GM19043 (cell line): ENCODE measurements around the gene SNX5.

ENCODE experiments used
- ATAC-seq: cut with Tn5 transposase; IDR thresholded peaks from one replicate; pipeline ENCODE4 v1.9.1; 2021; ENCODE audit warnings: low read depth; ENCODE audit not compliant: unreplicated experiment

SNX5 gene

DNA sequence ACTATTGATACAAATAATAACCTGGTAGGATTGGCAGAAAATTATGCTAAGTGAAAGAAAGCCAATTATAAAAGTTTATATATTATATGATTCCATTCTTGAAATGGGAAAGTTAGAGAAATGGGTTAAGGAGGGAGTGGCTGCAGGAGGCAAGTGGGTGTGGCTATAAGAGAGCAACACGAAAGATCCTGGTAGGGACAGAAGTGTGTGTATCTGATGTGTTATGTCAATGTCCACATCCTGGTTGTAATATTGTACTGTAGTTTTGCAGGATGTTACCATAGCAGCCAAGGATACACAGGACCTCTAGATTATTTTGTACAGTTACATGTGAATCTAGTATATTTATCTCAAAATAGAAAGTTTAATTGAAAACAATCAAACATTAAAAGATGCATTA lies 46.8 kb downstream of the SNX5 start:
- ATAC-seq: no peak

DNA sequence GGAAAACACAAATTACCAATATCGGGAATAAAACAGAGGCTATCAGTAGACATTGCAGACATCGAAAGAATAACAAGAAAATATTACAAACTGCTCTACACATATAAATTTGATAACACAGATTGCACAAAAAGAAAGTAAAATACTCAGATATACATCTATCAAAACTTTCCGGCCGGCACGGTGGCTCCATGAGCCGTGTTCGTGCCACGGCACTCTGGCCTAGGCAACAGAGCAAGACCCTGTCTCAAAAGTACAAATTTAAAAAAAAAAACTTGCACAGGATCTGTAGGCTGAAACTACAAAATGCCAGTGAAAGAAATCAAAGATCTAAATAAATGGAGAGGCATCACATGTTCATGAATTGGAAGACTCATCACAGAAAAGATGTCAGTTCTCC lies 49.4 kb downstream of the SNX5 start:
- ATAC-seq: no peak

DNA sequence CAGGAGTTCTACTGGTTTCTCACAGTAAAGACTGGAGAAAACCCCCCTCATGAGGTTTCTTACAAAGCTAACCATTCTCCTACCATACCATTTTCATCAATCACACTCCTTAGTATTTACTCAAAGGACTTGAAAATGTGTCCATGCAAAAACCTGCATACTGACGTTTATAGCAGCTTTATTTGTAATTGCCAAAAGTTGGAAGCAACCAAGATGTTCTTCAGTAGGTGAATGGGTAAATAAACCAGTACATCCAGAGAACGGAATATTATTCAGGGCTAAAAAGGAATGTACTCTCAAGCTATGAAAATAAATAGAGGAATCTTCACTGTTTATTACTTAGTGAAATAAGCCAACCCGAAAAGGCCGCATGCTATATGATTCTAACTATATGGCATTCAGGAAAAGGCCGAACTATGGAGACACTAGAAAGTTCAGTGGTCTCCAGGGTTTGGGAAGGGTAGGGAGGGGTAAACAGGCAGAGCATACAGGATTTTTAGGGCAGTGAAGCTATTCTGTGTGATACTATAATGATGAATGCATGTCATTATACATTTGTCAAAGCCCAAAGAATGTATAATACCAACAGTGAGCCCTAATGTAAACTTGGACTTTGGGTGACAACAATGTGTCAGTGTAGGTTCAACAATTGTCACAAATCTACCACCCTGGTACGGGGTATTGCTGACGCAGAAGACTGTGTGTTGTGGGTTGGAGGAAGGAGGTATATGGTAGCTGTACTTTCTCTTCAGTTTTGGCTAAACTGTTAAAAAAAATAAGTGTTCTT lies 50.6 kb downstream of the SNX5 start:
- ATAC-seq: no peak

DNA sequence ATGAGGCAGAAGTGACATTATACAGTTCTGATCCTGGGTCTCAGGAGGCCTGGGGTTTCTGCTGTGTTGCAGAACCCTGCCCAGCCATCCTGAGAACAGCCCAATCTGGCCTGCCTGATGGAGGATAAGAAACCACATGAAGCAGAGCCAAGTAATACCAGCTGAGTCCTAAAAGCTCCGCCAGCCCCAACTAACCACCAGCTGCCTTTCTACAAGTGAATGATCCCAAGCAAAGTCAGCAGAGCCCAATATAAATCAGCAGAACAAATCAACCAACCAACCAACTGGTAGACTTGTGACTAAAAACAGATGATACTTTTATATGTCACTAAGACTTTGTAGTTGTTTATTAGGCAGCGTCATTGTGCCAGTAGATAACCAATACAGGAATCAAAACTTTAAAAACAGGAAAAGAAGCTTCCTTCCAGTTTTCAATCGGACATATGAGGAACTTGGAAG lies 52.1 kb downstream of the SNX5 start:
- ATAC-seq: no peak

- ATAC-seq: no peak
Measured at GRCh38 chr20:17914957-17915356, 53.6 kb downstream of the SNX5 start.

DNA sequence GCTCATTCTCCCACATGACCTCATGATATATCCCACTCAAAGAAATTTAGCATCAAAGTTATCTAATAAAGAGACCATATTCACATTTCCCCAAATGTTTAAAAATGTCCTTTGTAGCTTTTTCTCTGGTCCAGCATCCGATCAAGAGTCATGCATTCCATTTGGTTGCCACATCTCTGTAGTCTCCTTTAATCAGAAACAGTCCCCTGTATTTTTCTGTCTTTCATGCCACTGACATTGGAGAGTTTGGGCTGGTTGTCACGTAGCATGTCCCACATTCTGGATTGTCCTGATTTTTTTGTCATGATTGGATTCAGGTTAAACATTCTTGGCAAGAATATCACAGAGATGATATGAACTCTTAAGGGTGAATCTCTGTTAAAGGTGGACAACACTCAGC lies 55.7 kb downstream of the SNX5 start:
- ATAC-seq: no peak

DNA sequence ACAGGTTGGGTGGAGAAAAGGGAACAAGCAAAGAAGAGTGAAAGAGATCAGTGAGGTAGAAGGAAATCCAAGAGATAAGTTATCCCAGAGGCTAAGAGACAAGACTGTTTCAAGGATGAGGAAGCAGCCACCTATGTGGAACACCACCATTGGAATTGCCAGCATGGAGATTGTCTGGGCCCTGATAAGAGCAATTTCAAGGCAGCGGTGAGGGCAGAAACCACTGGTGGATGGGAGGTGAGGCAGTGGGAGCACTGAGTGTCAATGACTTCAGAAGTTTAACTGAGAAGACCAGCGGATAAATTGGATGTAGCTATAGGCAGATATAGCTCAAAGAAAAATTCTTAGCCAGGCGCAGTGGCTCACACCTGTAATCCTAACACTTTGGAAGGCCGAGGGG lies 56.7 kb downstream of the SNX5 start:
- ATAC-seq: no peak

- ATAC-seq: no peak
Measured at GRCh38 chr20:17910828-17911294, 57.7 kb downstream of the SNX5 start.

DNA sequence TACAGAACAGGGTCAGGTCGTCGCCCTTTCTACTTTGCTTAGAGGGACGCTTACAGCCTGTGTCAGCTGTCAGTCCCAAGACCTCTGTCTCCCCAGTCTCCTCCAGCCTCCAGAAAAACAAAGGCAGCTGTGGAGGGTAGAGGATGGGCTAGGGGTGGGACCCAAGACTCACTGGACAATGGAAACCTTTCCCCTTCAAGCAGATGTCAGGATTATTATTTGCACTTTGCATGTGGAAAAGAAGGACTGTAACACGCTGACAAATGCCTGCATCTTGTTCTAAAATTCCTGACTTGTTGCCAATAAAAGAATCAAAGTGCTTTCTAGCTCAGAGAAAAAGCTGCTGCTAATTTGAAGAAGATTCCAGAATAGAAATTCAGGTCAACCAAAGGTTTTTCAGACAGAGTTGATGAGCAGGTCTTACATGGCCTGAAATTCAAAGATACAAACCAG lies 58.7 kb downstream of the SNX5 start:
- no peak for ATAC-seq

DNA sequence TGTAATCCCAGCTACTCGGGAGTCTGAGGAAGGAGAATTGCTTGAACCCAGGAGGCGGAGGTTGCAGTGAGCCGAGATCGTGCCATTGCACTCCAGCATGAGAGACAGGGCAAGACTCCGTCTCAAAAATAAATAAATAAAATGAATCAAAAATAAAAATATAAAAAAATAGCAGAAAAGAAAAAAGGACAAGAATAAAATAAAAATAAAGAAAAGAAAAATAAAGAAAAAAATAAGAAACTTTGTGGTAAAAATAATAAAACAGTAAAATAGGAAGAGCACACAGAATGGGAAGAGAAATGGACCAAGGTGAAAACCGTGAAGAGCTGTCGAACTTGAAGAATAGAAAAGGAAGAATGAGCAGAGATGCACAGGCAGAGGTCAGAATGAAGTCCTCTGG lies 63.0 kb downstream of the SNX5 start:
- no peak for ATAC-seq

- ATAC-seq: peak; percentile 63
Measured at GRCh38 chr20:17904027-17904426, 64.6 kb downstream of the SNX5 start.

- no peak for ATAC-seq
Measured at GRCh38 chr20:17902531-17903083, 66.0 kb downstream of the SNX5 start.

- no peak for ATAC-seq
Measured at GRCh38 chr20:17901971-17902370, 66.6 kb downstream of the SNX5 start.

DNA sequence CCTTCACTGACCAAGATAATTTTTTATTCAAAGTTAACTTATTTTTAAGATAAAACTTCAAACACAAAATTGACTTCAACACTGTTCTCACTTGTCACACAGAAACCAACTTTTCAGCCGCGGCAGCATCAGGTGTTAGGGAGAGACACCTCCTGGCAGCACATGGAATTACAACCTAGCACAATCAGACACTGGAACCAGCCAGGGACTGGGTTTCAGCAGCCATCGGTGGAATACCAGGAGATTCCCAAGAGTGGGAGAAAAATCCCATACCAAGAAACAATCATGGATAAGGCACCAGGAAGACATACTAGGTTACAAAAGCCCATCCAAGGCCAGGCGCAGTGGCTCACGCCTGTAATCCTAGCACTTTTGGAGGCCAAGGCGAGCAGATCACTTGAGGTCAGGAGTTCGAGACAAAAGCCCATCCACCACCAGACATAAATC lies 70.0 kb downstream of the SNX5 start:
- no peak for ATAC-seq

GRCh38 chr20:17897566-17898307 lies 70.9 kb downstream of the SNX5 start:
- ATAC-seq: no peak

DNA sequence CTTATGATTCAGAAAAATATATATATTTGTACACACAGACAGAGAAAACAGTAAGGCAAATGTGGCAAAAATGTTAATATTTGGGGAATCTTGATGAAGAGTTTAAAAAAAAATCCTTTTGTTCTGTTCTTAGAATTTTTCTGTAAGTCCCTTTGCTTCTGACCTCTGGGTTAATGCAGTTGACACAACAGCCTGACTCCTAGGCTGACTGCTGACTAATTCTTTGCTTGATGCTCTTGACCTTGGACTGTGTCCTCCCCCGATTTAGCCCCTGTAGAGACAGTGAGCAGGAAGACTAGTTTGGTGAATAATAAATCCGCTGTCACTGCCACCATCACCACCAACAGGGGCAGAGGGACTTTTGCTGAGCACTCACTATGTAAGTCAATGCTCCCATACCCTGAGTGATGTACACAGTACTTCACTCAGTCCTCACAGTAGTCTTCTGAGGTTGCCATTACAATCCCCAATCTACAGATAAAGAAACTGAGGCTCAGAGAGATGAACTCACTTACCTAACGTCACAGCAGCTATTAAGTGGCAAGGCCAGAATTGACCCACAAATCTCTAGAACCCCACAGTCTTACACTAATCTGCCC lies 71.7 kb downstream of the SNX5 start:
- ATAC-seq: peak; percentile 37

GRCh38 chr20:17896193-17896723 lies 72.3 kb downstream of the SNX5 start:
- ATAC-seq: no peak

GRCh38 chr20:17895641-17896171 lies 72.9 kb downstream of the SNX5 start:
- no peak for ATAC-seq

DNA sequence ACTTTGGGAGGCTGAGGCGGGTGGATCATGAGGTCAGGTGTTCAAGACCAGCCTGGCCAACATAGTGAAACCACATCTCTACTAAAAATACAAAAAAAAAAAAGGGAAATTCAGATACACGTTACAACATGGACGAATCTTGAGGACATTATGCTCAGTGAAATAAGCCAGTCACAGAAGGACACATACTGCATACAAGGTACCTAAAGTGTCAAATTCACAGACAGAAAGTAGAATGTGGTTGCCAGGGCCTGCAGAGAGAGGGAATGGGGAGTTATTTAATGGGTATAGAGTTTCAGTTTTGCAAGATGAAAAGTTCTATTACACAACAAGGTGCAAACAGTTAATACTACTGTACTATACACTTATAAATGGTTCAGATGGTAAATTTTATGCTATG lies 75.1 kb downstream of the SNX5 start:
- ATAC-seq: no peak

GRCh38 chr20:17892189-17892938 lies 76.2 kb downstream of the SNX5 start:
- no peak for ATAC-seq
